CD4-positive, alpha-beta T cell treated with Interleukin-4 for 4 hours (primary cell): ENCODE results near the gene PDE10A.

Source experiments
- DNase-seq: peaks from one replicate; pipeline ENCODE4 v3.0.0-alpha.2; 2020

Gene PDE10A

GRCh38 chr6:165653607-165654006 is 9.4 kb downstream of the PDE10A start:
- no peak for DNase-seq

DNA sequence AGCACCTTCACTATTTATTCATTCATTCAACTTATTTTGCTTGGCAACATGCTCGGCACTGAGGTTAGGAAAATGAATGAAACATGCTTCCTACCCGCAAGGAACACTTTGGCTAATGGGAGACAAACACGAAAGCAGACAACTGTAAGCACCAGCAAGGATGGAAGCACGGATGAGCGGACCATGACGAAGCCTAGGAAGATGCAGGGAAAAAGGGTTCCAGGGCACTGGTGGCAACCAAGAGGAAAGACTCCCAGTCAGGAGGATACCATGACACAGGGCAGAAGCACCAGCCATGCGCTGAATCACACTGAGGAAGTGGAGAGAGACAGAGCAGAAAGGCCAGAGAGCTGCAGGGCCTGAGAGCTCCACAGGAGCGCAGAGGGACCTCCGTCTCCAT is 9.8 kb downstream of the PDE10A start:
- no peak for DNase-seq

- DNase-seq = no peak
Measured at GRCh38 chr6:165652766-165653165, 10.3 kb downstream of the PDE10A start.

DNA sequence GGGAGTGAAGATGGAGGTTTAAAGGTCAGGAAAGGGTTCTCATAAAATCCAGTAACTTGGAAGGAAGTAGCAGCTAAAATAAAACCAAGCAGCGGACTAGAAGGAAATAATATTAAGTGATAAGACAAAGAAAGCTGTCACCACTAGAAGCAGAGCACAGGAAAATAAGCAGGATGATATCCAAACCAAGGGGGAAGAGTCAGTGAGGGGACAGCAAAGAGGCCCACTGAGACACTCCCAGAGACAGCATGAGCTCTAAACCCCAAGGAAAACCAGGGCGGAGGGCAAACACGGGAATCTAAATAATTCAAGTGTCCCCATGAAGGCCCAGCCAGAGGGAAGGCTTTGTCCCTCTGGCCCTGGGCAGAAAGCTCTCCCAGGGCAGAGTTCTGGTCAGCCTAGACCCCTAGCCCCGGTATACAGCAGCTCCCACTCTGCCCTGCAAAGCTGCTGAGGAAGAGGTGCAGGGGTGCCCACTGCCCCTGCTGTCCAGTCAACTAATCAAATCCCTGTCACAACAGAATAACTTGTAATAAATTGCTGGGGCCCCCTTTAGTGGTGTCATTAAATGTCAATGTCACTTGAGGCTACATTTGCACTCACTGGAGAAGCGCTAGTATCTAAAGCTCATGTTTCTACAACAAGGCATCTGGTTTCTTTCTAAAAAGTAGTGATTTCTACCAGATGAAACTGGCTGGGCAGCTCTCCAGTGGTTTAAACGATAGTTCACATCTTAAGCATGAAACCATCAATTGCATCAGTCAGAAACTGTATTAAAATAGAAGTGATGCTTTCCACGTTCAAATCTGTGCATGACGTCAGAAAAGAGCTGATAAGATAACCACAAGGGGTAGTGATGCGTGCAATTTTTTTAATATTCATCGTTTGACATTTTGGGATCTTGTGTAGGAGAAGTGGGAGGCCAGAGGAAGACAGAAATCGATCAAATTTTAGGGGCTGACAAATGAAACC is 13.6 kb downstream of the PDE10A start:
- no peak for DNase-seq

DNA sequence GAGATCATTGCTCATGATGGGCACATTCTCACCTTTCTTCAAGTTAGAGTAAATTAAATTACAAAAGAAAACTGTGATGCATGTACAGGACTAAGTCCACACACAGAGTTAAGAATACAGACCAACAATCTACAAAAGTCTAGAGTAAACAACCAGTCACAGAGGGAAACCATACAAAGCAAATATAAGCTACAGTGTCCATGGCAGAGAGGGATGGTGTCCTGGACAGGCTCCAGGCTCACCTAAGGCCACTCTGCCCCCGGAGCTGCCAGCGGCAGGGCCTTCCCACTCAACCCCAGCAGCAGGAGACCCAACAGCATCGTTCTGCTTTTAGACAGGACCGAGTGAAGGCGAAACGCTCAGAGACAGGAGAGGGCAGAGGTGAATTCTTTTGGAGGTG is 16.0 kb downstream of the PDE10A start:
- DNase-seq = no peak

- no peak for DNase-seq
Measured at GRCh38 chr6:165645919-165646318, 17.1 kb downstream of the PDE10A start.

DNA sequence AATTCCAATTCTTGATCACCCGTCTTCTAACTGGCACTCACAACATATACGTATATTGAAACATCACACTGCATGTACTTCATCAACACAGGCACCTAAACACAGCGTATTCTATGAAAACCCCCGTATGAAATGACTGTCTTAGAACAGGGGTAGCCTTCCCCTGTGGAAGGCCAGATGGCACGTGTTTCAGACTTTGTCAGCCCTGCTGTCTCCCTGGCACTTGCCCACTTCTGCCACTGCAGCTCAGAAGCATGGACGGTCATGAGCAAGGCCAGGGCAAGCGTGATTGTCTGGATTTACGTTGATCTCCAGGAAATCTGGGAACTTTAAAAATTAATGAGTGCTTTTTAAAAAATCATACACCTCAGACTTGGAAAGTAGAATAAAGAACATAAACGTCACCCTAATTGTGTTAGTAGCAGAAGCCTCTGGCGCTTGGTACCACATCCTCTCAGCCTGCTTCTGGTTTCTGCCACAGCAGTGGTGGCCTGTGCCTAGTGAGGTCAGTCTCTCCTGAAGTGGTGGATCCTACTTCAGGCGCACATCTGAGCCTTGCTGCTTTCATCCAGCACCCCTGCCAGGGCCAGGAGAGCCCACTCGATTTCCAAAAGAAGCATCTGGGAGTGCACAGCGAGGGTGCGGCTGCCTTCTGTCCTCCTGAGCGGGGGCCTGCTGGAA is 18.3 kb downstream of the PDE10A start:
- DNase-seq = no peak

DNA sequence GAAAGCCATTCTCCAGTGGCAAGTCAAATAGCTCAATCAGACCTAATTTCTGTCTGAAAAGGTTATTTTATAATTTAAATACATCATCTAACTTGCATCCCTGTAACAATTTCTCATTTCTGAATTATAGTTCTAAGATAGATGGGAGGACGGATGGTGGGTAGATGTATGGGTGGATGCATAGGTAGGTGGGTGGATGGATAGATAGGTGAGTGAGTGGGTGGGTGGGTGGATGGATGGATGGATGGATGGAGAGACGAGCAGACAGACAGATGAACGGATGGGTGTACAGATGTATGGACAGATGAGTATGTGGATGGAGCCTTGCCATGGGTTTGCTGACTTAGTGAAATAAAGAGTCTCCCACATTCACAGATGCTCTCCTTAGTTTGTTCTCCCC is 20.0 kb downstream of the PDE10A start:
- DNase-seq = no peak

- DNase-seq = no peak
Measured at GRCh38 chr6:165641672-165642156, 21.3 kb downstream of the PDE10A start.

- DNase-seq = no peak
Measured at GRCh38 chr6:165640806-165641205, 22.2 kb downstream of the PDE10A start.

DNA sequence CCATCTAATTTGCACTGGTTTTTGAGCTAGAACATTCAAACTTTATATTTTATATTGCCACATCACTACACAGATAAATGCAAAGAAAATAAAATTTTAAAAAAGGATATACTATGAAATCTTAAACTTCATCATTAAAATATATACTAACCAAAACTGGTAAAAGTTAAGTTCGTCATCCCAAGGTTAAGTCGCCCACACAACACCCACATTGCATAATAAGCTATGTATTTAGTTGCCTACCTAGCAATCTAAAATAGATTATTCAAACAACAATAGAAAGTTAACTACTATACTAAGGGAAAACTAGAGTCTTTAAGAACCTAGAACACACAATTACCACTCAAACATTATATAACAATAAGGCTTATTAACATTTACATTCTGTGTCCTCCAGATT is 24.5 kb downstream of the PDE10A start:
- no peak for DNase-seq

GRCh38 chr6:165637586-165637985 is 25.5 kb downstream of the PDE10A start:
- DNase-seq = no peak

DNA sequence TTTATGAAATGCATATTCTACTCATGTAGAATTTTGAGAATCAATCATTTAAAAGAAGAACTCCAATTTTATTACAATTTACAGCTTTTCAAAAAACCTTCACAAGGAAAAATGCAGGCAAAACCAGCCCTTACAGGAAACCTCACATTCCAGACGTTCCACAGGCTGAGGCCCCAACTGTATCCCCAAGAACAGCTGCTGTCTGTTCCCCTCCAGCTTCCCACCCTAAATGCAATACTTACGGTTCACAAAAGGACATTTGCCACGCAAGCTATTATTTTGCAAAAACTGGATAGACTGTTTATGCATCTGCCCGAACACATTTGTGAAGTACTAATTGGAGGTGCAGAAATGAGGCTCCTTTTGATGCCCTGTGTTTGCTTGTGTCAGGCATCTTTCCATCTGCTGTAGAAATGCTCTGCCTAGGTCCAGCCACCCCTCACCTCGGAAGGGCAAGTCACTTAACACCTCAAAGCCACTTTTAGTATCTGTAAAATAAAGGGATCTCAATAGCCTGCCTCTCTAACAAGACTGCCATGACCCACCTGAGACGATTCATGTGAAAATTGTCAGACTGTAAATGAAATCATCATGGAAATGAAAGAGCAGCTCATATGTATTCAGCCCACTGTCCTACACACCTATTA is 26.5 kb downstream of the PDE10A start:
- no peak for DNase-seq

DNA sequence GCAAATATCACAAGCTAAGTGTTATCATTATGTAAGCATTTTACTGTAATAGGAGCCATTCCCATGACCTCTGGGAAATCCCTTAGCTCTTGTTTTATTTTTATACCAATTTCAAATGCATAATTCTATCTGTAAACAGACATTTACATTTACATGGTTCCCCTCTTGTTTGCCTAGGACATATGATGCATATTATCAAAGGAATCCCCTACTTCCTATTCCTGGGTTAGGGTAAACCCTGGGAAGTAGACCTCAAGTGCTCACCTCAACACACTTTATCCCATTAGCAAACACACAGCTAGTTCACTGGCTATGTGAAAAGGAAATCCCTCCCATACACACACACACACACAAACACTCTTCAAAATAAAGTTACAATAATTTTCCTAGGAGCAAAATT is 27.1 kb downstream of the PDE10A start:
- no peak for DNase-seq

- no peak for DNase-seq
Measured at GRCh38 chr6:165634101-165634880, 28.8 kb downstream of the PDE10A start.

DNA sequence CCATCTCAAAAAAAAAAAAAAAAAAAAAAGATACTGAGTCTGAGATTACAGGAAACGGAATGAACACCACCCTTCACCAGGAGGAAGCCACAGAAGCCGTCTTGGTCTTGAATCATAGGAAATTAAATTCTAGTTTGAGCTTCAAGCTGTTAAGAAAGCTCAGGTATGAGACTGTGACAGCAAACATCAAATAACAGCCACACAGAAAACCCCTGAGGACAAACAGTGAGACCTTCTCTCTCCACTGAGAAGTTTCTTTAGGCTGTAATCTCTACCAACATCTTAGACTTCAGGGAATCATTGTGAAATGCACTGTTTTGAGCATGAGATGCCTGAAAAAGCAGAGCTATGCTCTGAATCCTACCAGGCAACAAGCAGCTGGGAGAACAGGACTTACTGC is 30.8 kb downstream of the PDE10A start:
- DNase-seq = no peak

DNA sequence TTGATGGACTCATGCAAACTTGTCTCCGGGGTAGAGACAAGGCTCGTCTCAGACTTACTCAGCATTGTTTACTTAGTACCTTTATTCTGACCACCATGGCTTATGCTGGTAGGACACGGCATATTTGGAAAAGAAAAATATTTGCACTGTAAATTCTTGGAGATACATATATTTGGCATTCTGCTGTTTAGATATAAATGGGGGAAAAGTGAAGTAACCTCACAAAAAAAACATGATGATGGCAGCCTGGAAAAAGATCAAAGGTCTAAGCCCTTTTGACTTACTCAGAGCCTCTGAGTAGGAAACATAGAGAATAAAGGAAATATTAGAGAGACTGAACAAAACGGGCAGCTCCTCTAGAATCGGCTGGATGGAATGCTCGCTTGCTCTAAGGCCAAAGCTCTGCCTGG is 32.5 kb downstream of the PDE10A start:
- DNase-seq = no peak

GRCh38 chr6:165628955-165629354 is 34.1 kb downstream of the PDE10A start:
- no peak for DNase-seq

GRCh38 chr6:165627366-165627765 is 35.7 kb downstream of the PDE10A start:
- DNase-seq = no peak

- no peak for DNase-seq
Measured at GRCh38 chr6:165626711-165627110, 36.3 kb downstream of the PDE10A start.

- no peak for DNase-seq
Measured at GRCh38 chr6:165624871-165625639, 38.0 kb downstream of the PDE10A start.

DNA sequence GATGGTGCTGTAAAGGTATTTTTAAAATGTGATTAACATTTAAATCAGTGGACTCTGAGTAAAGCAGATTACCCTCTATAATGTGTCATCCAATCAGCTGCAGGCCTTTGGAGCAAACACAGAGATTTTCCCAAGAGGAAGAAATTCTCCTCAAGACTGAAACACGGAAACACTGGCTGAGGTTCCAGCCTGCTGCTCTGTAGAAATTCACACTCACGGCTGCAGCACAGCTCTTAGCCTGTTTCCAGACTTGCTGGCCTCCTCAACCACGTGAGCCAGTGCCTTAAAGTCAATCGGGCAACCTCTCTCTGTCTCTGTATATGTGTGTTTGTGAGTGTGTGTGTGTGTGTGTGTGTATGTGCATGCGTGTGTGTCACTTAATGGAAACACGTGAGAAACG is 41.1 kb downstream of the PDE10A start:
- no peak for DNase-seq
